ENCODE measurements around the gene KRT72. TPM values are rescaled to one million over a fixed set of nuclear protein-coding genes. Genes with fewer than 3 reads are reported as not detected.

KRT72 gene
- total RNA-seq, 3 donors from 2014 or later, result not detected

DNA sequence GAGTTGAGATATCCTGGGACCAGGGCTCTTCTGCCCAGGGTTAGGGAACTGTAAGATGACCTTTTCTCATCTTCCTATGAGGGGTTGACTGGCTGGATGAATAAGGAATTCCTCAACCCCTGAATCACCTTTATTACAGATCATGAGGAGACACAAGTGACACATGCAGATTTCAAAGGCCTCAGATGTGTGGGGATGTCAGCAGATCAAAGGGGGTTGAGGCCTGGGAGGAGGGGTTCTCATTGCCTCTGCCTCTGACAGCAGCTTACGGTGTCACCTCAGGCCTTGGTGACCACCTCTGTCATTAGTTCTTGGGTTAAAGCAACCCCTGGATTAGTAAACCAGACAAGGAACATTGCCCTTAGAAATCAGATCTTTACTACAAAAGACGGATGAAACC lies 2.1 kb upstream of the KRT72 start:
- Histone ChIP-seq H3K4me1 (no peaks in the 10 kb centered on the region), H3K27me3 (peaks cover 0 to 36% of the 10 kb centered on the region in 2 donors), H3K27ac (no peak overlapping the region), H3K4me3 (no peak overlapping the region), H3K36me3 (no peaks in the 10 kb centered on the region), H3K9me3 (no peaks in the 10 kb centered on the region)
- intact Hi-C loops (cut with DNase I; ENCODE audit: low total_unique reads), result no loop called here
- TF ChIP-seq, protein P1, sequence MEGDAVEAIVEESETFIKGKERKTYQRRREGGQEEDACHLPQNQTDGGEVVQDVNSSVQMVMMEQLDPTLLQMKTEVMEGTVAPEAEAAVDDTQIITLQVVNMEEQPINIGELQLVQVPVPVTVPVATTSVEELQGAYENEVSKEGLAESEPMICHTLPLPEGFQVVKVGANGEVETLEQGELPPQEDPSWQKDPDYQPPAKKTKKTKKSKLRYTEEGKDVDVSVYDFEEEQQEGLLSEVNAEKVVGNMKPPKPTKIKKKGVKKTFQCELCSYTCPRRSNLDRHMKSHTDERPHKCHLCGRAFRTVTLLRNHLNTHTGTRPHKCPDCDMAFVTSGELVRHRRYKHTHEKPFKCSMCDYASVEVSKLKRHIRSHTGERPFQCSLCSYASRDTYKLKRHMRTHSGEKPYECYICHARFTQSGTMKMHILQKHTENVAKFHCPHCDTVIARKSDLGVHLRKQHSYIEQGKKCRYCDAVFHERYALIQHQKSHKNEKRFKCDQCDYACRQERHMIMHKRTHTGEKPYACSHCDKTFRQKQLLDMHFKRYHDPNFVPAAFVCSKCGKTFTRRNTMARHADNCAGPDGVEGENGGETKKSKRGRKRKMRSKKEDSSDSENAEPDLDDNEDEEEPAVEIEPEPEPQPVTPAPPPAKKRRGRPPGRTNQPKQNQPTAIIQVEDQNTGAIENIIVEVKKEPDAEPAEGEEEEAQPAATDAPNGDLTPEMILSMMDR (IDR thresholded peaks at IDR 0.05), result no peak
- TF ChIP-seq POLR2A (IDR thresholded peaks at IDR 0.05) (no peak), POLR2AphosphoS5 (IDR thresholded peaks at IDR 0.05) (no peak)
- no peak for DNase-seq (ENCODE audit: low spot score in 2 of 2)

DNA sequence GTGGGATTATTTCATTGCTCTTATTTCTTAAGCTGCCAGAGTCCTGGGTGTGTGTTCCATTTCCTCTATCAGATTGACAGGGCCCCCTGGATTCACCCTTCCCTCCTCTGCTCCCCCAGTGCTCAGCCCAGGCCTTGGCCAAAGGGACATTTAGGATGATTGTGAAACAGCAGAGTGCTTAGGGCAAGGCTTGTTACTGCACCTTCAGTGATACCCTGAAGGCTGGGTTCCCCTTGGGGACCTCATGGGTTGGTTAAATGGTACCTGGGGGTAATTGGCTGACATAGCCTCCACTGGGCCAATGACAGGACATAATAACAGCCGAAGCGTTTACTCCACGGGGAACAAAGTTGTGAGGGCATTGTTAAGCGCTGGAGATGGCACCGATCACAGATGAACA lies 1.3 kb upstream of the KRT72 start:
- intact Hi-C loops (cut with DNase I; ENCODE audit: low total_unique reads), result no loop called here
- no peaks in the 10 kb centered on the region for H3K4me1 ChIP-seq
- H3K27me3 ChIP-seq, result peaks cover 0 to 36% of the 10 kb centered on the region in 2 donors
- H3K4me3 ChIP-seq, result no peak overlapping the region
- no peak overlapping the region for H3K27ac ChIP-seq
- no peaks in the 10 kb centered on the region for H3K36me3 ChIP-seq
- no peak for DNase-seq (ENCODE audit: low spot score in 2 of 2)
- TF ChIP-seq POLR2A (IDR thresholded peaks at IDR 0.05) (no peak), POLR2AphosphoS5 (IDR thresholded peaks at IDR 0.05) (no peak)
- TF ChIP-seq, protein P1 (IDR thresholded peaks at IDR 0.05), result no peak
- no peaks in the 10 kb centered on the region for H3K9me3 ChIP-seq

DNA sequence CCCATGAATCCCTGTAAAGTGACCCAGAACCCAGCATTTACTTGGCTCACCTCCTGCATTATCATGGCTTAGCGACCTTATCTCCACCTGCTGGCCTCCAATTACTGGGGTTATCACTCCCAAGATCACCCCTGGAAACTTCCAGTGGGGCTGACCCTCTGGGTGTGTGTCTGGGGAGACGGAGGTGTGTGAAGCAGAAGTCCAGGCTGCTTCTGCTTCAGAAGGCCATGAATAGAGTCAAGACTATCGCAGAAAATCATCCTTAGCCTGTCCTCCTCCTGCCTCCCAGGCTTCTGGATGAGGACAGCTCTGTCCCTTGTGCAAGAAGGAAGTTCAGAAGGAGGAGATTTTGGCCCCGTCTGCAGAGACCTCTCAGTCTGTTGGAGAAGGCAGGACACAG lies 408 bp upstream of the KRT72 start:
- H3K36me3 ChIP-seq, result no peaks in the 10 kb centered on the region
- DNase-seq (ENCODE audit: low spot score in 2 of 2), result no peak
- no peak overlapping the region for H3K27ac ChIP-seq
- TF ChIP-seq, protein P1 (IDR thresholded peaks at IDR 0.05), result no peak
- TF ChIP-seq POLR2A (IDR thresholded peaks at IDR 0.05), result no peak
- TF ChIP-seq POLR2AphosphoS5 (IDR thresholded peaks at IDR 0.05), result no peak
- peaks cover 0 to 36% of the 10 kb centered on the region in 2 donors for H3K27me3 ChIP-seq
- no peak overlapping the region for H3K4me3 ChIP-seq
- no peaks in the 10 kb centered on the region for H3K9me3 ChIP-seq
- intact Hi-C loops (cut with DNase I; ENCODE audit: low total_unique reads), result no loop called here
- no peaks in the 10 kb centered on the region for H3K4me1 ChIP-seq

DNA sequence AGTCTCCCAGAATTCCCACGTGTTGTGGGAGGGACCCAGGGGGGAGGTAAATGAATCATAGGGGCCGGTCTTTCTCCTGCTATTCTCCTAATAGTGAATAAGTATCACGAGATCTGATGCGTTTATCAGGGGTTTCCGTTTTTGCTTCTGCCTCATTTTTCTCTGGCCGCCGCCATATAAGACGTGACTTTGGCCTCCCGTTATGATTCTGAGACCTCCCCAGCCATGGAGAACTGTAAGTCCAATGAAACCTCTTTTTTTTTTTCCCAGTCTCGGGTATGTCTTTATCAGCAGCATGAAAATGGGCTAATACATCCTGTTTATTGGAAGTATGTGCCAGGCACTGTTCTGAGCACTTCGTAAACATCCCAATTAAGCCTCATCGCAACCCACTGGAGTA lies 788 bp downstream of the KRT72 start:
- DNase-seq (ENCODE audit: low spot score in 2 of 2), result no peak
- Histone ChIP-seq H3K4me3 (no peak overlapping the region), H3K9me3 (no peaks in the 10 kb centered on the region), H3K36me3 (no peaks in the 10 kb centered on the region), H3K27ac (no peak overlapping the region), H3K27me3 (peaks cover 0 to 36% of the 10 kb centered on the region in 2 donors), H3K4me1 (no peaks in the 10 kb centered on the region)
- no peak for TF ChIP-seq POLR2AphosphoS5 (IDR thresholded peaks at IDR 0.05)
- no peak for TF ChIP-seq POLR2A (IDR thresholded peaks at IDR 0.05)
- TF ChIP-seq, protein P1 (IDR thresholded peaks at IDR 0.05), result no peak
- intact Hi-C loops (cut with DNase I; ENCODE audit: low total_unique reads), result no loop called here

DNA sequence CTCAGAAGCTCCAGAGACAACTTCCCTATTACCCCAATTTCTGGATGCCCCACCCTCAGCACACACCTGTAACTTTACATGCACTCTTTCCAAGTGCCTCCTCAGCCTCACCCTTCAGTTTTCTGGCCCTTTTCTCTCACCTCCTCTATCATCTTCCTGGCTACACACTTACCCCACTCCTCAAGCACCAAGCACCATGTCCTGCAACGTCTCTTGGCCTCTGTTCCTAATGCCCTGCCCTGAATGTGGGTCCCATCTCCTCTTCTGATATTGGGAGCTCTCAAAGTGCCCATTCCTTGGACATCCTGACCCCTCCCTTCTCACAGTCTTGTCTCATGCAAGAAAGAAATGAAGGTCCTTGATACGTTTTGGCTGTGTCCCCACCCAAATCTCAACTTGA lies 1.2 kb downstream of the KRT72 start:
- H3K27me3 ChIP-seq, result peaks cover 0 to 36% of the 10 kb centered on the region in 2 donors
- no peak for DNase-seq (ENCODE audit: low spot score in 2 of 2)

More for the DNA sequence above, 1.2 kb downstream of the KRT72 start:
- no peaks in the 10 kb centered on the region for H3K4me1 ChIP-seq
- intact Hi-C loops (cut with DNase I; ENCODE audit: low total_unique reads), result no loop called here
- no peak for TF ChIP-seq POLR2A (IDR thresholded peaks at IDR 0.05)
- TF ChIP-seq POLR2AphosphoS5 (IDR thresholded peaks at IDR 0.05), result no peak
- TF ChIP-seq, protein P1 (IDR thresholded peaks at IDR 0.05), result no peak
- no peak overlapping the region for H3K4me3 ChIP-seq
- no peaks in the 10 kb centered on the region for H3K9me3 ChIP-seq
- H3K36me3 ChIP-seq, result no peaks in the 10 kb centered on the region
- H3K27ac ChIP-seq, result no peak overlapping the region

All from breast epithelium (tissue), 4 donors.